Stimulated activated CD4-positive, alpha-beta T cell treated with anti-CD3 and anti-CD28 coated beads, TNF-alpha, amount 100 ng/mL, for 1 hour (primary cell): ENCODE results near the gene CDC34.

Source experiments
- DNase-seq, 3 donors: peaks; one replicate each; pipeline ENCODE4 v3.0.0-alpha.2; 2020; ENCODE audit warnings: low read depth in 3 of 3, low spot score in 1 of 3

Gene CDC34

GRCh38 chr19:531753-532560 lies at the start of gene CDC34:
CDC34 (plus strand) TSS chr19:531760; CDS start chr19:531932, 172 bp downstream.
- DNase-seq = no peak

DNA sequence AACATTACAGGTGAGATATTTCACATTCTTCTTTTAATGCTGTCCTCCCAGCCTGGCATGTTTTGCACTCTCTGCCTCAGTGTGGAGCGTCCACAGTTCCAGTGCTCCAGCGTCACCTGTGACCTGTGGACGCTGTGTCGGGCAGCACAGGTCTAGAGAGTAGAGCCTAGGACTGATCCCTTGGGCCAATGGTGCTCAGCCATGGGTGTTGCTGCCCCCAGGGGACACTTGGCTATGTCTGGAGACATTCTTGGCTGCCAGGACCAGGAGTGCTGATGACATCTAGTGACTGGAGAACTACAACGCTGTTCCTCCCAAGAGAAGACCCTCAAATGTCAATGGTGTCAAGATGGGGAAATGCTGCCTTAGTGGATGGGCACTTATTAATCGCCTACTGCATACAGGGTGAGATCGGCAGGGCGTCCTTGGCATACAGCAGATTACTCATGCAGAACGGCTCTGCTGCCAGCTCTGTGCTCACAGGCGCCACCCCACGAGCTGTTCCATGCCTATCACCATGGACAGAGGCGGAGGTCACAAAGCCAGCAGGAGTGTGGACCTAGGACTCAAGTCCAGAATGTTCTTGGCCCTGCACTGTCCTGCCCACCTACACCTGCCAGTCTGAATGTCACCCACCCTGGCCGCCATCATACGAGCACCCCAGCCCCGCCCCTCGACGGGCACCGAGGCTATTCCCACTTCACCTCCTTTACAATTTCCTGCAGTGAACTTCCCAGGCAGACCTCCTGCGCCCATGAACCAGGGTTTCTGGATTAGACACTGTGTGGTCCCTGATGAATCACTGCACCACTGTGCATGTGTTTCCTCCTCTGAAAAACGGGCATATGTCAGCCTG lies 49.1 kb upstream of the CDC34 start:
- DNase-seq = no peak

GRCh38 chr19:483332-484072 lies 48.1 kb upstream of the CDC34 start:
- DNase-seq = no peak

- no peak for DNase-seq
Measured at GRCh38 chr19:484494-484893, 47.1 kb upstream of the CDC34 start.

- no peak for DNase-seq
Measured at GRCh38 chr19:485077-485476, 46.5 kb upstream of the CDC34 start.

DNA sequence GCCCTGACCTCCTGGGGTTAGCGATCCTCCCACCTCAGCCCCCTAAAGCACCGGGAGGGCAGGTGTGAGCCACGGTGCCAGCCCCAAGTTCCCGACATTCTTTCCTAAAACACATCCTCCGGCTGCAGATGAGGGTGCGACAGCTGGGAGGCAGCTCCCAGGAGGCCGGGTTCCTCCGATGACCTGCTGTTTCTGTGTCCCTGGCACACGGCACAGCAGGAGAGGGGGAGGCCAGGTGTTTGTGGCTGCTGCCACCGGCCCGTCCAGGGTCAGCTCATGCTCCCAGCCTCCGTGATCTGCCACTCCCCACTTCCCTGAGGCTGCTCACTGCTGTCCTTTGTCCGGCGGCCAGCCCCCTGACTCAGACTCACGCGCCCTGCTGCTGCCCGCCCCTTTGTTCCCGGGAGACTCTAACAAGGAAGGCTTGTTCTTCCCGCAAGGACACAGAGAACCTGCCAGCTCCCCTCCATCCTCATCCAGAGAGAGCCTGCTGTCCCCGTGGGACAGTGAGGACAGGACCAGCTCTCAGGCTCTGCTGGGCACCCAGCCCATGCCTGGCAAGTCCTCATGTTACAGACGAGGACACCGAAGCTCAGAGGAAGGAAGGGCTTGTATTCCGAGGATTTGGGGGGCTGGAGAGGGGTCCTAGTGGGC lies 45.9 kb upstream of the CDC34 start:
- DNase-seq = no peak

- peak; percentile 79 to 89 (median 85) for DNase-seq
Measured at GRCh38 chr19:488505-489417, 42.8 kb upstream of the CDC34 start.

DNA sequence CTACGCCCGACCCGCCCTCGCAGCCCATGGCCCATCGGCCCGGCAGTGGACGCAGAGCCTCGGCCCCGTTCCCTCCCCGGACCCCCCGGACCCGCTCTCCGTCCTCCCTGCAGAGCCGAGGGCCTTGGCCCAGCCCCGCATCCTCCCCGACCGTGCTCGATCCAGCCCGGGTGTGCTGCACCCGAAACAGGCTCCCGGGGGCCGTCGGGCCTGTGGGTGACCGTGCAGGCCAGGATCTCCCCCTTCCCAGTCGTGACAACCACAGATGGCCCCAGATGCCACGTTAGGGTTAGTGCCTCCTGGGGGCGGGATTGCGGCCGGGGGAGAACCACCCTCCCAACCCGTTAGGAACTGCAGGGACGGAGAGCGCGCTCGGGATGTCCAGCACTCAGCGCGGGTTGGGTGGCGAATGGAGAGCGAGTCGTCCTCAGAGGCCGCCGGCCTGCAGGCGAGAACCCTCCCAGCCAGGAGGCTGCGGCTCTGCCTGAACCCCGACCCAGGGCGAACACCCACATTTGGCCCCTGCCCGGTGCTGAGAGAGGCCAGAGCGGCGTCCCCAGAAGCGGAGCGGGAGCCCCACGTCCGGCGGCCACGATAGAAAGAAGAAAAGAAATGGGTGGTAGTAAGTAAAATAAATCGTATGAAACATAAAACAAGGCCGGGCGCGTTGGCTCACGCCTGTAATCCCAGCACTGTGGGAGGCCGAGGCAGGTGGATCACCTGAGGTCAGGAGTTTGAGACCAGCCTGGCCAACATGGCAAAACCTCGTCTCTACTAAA lies 42.0 kb upstream of the CDC34 start:
- DNase-seq = no peak

GRCh38 chr19:491146-491741 lies 40.3 kb upstream of the CDC34 start:
- DNase-seq = no peak

DNA sequence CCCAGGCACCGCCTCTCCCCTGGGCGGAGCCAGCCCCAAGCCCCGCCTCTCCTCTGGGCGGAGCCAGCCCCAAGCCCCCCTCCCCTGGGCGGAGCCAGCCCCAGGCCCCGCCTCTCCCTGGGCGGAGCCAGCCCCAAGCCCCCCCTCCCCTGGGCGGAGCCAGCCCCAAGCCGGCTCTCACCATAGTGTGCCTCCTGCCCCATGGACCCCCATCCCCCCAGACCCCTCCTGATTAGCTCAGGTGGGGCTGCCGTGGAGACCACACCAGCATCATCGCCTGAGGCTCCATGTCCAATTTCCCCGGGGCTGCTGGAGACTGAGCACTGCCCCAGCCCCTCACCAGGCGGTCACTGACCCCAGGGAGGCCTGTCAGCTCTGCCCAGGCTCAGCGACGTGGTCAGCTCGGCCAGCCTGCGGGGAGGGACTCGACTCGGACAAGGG lies 39.4 kb upstream of the CDC34 start:
- DNase-seq = no peak

- DNase-seq = no peak
Measured at GRCh38 chr19:493391-494170, 38.0 kb upstream of the CDC34 start.

DNA sequence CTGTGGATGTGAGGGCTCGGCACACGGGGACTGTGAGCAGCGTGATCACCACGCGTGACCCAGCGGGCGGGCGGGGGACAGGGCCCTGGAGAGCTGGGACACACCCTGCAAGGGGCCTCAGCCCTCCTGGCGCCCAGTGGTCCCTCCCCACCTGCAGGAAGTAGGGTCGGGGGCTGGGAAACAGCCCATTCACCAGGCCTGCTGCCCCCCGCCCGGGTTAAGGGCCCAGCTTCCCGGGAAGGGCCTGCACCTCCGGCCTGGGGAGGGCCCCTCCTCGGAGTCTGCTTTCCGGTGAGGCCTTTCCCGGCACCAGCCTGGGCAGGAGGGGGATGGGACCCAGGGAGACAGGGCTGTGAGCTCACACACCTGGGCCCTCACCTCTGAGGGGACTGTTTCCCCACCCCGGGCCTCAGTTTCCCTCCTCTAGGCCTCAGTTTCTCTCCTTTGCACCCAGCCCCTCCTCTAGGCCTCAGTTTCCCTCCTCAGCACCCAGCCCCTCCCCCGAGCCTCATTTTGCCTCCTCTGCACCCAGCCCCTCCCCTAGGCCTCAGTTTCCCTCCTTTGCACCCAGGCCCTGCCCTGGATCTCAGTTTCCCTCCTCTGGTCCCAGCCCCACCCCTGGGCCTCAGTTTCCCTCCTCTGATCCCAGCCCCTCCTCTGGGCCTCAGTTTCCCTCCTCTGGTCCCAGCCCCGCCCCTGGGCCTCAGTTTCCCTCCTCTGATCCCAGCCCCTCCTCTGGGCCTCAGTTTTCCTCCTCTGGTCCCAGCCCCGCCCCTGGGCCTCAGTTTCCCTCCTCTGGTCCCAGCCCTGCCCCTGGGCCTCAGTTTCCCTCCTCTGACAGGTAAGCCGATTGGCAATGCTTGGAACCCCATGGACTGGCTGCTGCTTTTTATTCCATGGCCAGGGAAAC lies 37.1 kb upstream of the CDC34 start:
- no peak for DNase-seq

DNA sequence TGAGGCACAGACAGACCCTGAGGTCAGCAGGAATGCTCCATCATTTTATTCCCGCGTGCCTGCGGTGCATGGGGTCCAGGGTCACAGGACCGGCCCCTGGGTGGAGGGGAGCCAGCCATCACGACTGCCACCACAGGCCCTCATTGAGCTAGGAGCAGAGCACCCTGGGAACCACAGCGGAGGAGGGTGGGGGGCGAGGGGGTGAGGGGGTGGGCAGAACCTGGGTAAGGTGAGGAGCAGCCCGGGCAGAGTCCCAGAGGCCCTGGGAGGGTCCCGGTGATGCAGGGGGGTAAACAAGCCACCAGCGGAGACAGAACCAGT lies 36.5 kb upstream of the CDC34 start:
- DNase-seq = no peak

GRCh38 chr19:495402-496111 lies 36.0 kb upstream of the CDC34 start:
- DNase-seq = no peak

GRCh38 chr19:496112-496665 lies 35.4 kb upstream of the CDC34 start, which contains the start of gene MADCAM1:
MADCAM1 (plus strand) TSS chr19:496486; CDS start chr19:496500, 14 bp downstream.
- no peak for DNase-seq

DNA sequence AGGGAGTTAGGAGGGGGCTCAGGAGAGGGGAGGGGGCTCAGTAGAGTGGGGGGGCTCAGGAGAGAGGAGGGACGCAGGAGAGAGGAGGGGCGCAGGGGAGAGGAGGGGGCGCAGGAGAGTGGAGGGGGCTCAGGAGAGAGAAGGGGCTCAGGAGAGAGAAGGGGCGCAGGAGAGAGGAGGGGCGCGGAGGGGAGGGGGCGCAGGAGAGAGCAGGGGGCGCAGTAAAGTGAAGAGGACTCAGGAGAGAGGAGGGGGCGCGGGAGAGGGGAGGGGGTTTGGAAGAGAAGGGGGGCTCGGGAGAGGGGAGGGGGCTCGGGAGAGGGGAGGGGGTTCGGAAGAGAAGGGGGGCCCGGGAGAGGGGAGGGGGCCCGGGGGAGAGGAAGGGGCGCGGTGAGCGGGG lies 34.6 kb upstream of the CDC34 start:
- DNase-seq = no peak
